ENCODE results near the gene CFAP161.

CFAP161 gene

GRCh38 chr15:81113204-81113657 is 20.8 kb upstream of the CFAP161 start (continued):
- TF ChIP-seq ZSCAN18 (tag by site-specific recombination; IDR thresholded peaks at IDR 0.05): no peak
- peak; percentile 59 for TF ChIP-seq ZIC2 (tag by site-specific recombination; IDR thresholded peaks at IDR 0.05)
- no peak for TF ChIP-seq ZSCAN4 (tag by site-specific recombination; IDR thresholded peaks at IDR 0.05)
- no peak for TF ChIP-seq ZNF146 (tag by site-specific recombination; IDR thresholded peaks at IDR 0.05)
- no peak for TF ChIP-seq ZNF558 (tag by site-specific recombination; IDR thresholded peaks at IDR 0.05)
- TF ChIP-seq ZNF426 (tag by site-specific recombination; IDR thresholded peaks at IDR 0.05): no peak
- peak; percentile 34; the same call in 1 of the 2 replicates for TF ChIP-seq ZNF692 (tag by site-specific recombination; IDR thresholded peaks at IDR 0.05)
- TF ChIP-seq ZNF280C (tag by site-specific recombination; IDR thresholded peaks at IDR 0.05): no peak
- TF ChIP-seq ZEB2 (tag by site-specific recombination; IDR thresholded peaks at IDR 0.05): no peak
- TF ChIP-seq ZNF174 (tag by site-specific recombination; IDR thresholded peaks at IDR 0.05): no peak

- no peak for TF ChIP-seq ZNF174 (tag by site-specific recombination; IDR thresholded peaks at IDR 0.05)
- TF ChIP-seq ZBTB48 (tag by site-specific recombination; IDR thresholded peaks at IDR 0.05): peak; percentile 63
- TF ChIP-seq ZBTB44 (tag by site-specific recombination; IDR thresholded peaks at IDR 0.05): 0 out of 2 replicates have a peak, but pooled peaks have one; percentile 29
- ChIA-PET CTCF (interaction anchor here (0.6 to 19.9 kb wide), 5 partner anchors 41 to 662 kb away, joined by 3 to 530 read pairs (median 4); no protein-coding TSS in a partner anchor), POLR2A (no interaction called here)
- no peak overlapping the region for H3K27ac ChIP-seq (ENCODE audit: extremely low read depth, low read depth, low read length)
- peaks cover 13% of the 10 kb centered on the region for H3K4me1 ChIP-seq (ENCODE audit: control insufficient read depth, insufficient read depth, low read length)
- no peak overlapping the region for H3K4me3 ChIP-seq (ENCODE audit: low read depth, low read length)
- no peaks in the 10 kb centered on the region for H3K36me3 ChIP-seq (ENCODE audit: control insufficient read depth in 2 of 2, insufficient read depth in 1 of 2, low read length in 2 of 2)
- H3K9me3 ChIP-seq (ENCODE audit: control insufficient read depth, insufficient read depth, low read depth, low read length): no peaks in the 10 kb centered on the region
Measured at GRCh38 chr15:81113861-81114291, 20.2 kb upstream of the CFAP161 start.

- Histone ChIP-seq H3K4me3 (ENCODE audit: low read depth, low read length) (no peak overlapping the region), H3K36me3 (ENCODE audit: control insufficient read depth in 2 of 2, insufficient read depth in 1 of 2, low read length in 2 of 2) (no peaks in the 10 kb centered on the region), H3K4me1 (ENCODE audit: control insufficient read depth, insufficient read depth, low read length) (peaks cover 13% of the 10 kb centered on the region), H3K27ac (ENCODE audit: extremely low read depth, low read depth, low read length) (no peak overlapping the region), H3K9me3 (ENCODE audit: control insufficient read depth, insufficient read depth, low read depth, low read length) (no peaks in the 10 kb centered on the region)
- POLR2A ChIA-PET: no interaction called here
- CTCF ChIA-PET: interaction anchor here (0.5 to 19.9 kb wide), 3 partner anchors 8 to 148 kb away, joined by 4 to 530 read pairs (median 15); no protein-coding TSS in a partner anchor
- no peak for TF ChIP-seq ZNF157 (tag by site-specific recombination; IDR thresholded peaks at IDR 0.05)
- TF ChIP-seq ZBTB49 (tag by site-specific recombination; IDR thresholded peaks at IDR 0.05; ENCODE audit: low read depth): no peak
Measured at GRCh38 chr15:81115054-81115939, 18.8 kb upstream of the CFAP161 start.

Measured in HEK293 (cell line).